Fibroblast of lung (primary cell): ENCODE data around the gene ECEL1. TPM values are rescaled to one million over a fixed set of nuclear protein-coding genes. Genes with fewer than 3 reads are reported as not detected.

ENCODE experiments used
- DNase-seq, 2 donors: peaks; one replicate each; pipeline versions ENCODE4 v3.0.0 to v3.0.0-alpha.2; 2010; ENCODE audit warnings: low read depth in 2 of 2
- H2AFZ ChIP-seq: 2 replicates; pipeline ENCODE4 v1.5.1; 2012; ENCODE audit warnings: low read length, control low read depth, inconsistent platforms
- H3K27ac ChIP-seq: 2 replicates; pipeline ENCODE4 v1.5.1; 2011; ENCODE audit warnings: low read length, control low read depth; ENCODE audit not compliant: insufficient read depth
- H3K27me3 ChIP-seq: 2 replicates; pipeline ENCODE4 v1.5.1; 2011; ENCODE audit warnings: mild to moderate bottlenecking, low read length; ENCODE audit not compliant: control insufficient read depth, insufficient read depth
- H3K36me3 ChIP-seq: 2 replicates; pipeline ENCODE4 v1.5.1; 2011; ENCODE audit warnings: low read length; ENCODE audit not compliant: control insufficient read depth, insufficient read depth
- H3K4me1 ChIP-seq: 2 replicates; pipeline ENCODE4 v1.5.1; 2011; ENCODE audit warnings: low read length; ENCODE audit not compliant: control insufficient read depth, insufficient read depth; ENCODE audit errors: extremely low read depth
- H3K4me2 ChIP-seq: 2 replicates; pipeline ENCODE4 v1.5.1; 2011; ENCODE audit warnings: low read length, control low read depth; ENCODE audit not compliant: insufficient read depth; ENCODE audit errors: extremely low read depth
- H3K4me3 ChIP-seq, 4 experiments: fragments of 200-600 bp in 1 of 4; sonication (generic) in 1 of 4; replicated peaks in 1 of 4; 2 replicates each; pipeline ENCODE4 v1.5.1; 2011 to 2016; ENCODE audit warnings: low read length in 4 of 4, low read depth in 3 of 4, mild to moderate bottlenecking in 3 of 4, control low read depth in 2 of 4, inconsistent platforms in 1 of 4, mixed read lengths in 1 of 4; ENCODE audit not compliant: insufficient read depth in 1 of 4; ENCODE audit errors: control extremely low read depth in 1 of 4
- H3K79me2 ChIP-seq: 2 replicates; pipeline ENCODE4 v1.5.1; 2012; ENCODE audit warnings: mild to moderate bottlenecking, low read length, inconsistent platforms; ENCODE audit not compliant: control insufficient read depth, insufficient read depth
- H3K9ac ChIP-seq: 2 replicates; pipeline ENCODE4 v1.5.1; 2011; ENCODE audit warnings: mild to moderate bottlenecking, low read length, control low read depth; ENCODE audit not compliant: insufficient read depth
- H3K9me3 ChIP-seq: 2 replicates; pipeline ENCODE4 v1.5.1; 2012; ENCODE audit warnings: low read depth, low read length; ENCODE audit not compliant: control insufficient read depth, insufficient read depth
- H4K20me1 ChIP-seq: 2 replicates; pipeline ENCODE4 v1.5.1; 2011; ENCODE audit warnings: low read length; ENCODE audit not compliant: control insufficient read depth, insufficient read depth; ENCODE audit errors: extremely low read depth
- EZH2 ChIP-seq: IDR thresholded peaks from 2 replicates; pipeline ENCODE4 v1.5.1; 2012; ENCODE audit warnings: low read length, control low read depth, mild to moderate bottlenecking; ENCODE audit errors: missing control alignments
- polyA plus RNA-seq, 2 donors: library from polyadenylated mRNA; depleted of rRNA in 1 of 2; stranded (reverse) in 1 of 2; unstranded in 1 of 2; fragments of >200 nt; gene quantifications; 2 replicates each; pipeline ENCODE4 v1.2.1, GENCODE V29; 2011 to 2012; ENCODE audit warnings: missing spikeins in 1 of 2
- total RNA-seq: library from RNA; depleted of rRNA; stranded (reverse); fragments of >200 nt; gene quantifications from 2 replicates; pipeline ENCODE4 v1.2.1, GENCODE V29; 2014
- TF ChIP-seq, protein P1 (sequence below), 2 donors: IDR thresholded peaks in 1 of 2; conservative IDR thresholded peaks in 1 of 2; 1 replicate in 1 of 2; 2 replicates in 1 of 2; pipeline ENCODE4 v1.5.1; 2011 to 2012; ENCODE audit warnings: low read length in 2 of 2, control low read depth in 1 of 2, inconsistent platforms in 1 of 2, low read depth in 1 of 2, mild to moderate bottlenecking in 1 of 2

The ECEL1 gene
- total and polyA plus RNA-seq, 2 donors (not counting 1 experiment from before 2014, with no cell fraction given): not detected

DNA sequence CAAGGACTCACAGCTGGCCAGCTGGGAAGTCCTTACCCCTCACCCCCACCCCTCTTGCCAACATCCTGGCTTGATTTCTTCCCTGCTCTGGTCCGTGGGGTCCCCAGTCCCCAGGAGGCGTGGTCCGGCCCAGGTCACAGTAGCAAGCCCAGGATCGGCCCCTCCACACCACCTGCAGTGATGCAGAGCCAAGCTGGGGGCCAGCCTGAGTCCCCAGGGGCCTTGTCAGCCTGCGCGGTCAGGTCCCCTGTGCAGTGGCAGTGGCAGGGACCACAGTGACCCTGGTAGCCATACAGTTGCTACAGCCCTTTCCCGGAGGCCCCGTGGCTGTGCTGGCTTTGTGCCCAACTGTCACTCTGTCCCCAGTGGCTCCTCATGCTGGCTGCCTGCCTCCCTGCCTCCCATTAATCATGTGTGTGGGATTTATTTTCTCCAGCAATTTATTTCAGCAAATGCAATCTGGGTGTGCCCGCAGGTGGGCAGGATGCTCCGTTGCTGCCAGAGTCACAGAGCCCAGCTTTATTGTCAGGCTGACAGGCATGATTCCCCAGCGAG, 23.8 kb upstream of the ECEL1 start:
- no peak for DNase-seq
- Histone ChIP-seq H3K4me2 (no peak overlapping the region), H3K9ac (no peak overlapping the region), H3K27me3 (peaks cover 3% of the 10 kb centered on the region), H3K27ac (no peak overlapping the region), H4K20me1 (no peaks in the 10 kb centered on the region), H3K79me2 (no peaks in the 10 kb centered on the region), H3K36me3 (no peaks in the 10 kb centered on the region), H2AFZ (no peak overlapping the region), H3K4me1 (no peaks in the 10 kb centered on the region), H3K4me3 (no peak overlapping the region), H3K9me3 (no peaks in the 10 kb centered on the region)
- TF ChIP-seq, protein P1, sequence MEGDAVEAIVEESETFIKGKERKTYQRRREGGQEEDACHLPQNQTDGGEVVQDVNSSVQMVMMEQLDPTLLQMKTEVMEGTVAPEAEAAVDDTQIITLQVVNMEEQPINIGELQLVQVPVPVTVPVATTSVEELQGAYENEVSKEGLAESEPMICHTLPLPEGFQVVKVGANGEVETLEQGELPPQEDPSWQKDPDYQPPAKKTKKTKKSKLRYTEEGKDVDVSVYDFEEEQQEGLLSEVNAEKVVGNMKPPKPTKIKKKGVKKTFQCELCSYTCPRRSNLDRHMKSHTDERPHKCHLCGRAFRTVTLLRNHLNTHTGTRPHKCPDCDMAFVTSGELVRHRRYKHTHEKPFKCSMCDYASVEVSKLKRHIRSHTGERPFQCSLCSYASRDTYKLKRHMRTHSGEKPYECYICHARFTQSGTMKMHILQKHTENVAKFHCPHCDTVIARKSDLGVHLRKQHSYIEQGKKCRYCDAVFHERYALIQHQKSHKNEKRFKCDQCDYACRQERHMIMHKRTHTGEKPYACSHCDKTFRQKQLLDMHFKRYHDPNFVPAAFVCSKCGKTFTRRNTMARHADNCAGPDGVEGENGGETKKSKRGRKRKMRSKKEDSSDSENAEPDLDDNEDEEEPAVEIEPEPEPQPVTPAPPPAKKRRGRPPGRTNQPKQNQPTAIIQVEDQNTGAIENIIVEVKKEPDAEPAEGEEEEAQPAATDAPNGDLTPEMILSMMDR (conservative IDR thresholded peaks at IDR 0.05 in 1 of 2, IDR thresholded peaks at IDR 0.05 in 1 of 2; ENCODE audit: low read depth in 1 of 2, low read length in 2 of 2): no peak
- TF ChIP-seq EZH2: no peak

DNA sequence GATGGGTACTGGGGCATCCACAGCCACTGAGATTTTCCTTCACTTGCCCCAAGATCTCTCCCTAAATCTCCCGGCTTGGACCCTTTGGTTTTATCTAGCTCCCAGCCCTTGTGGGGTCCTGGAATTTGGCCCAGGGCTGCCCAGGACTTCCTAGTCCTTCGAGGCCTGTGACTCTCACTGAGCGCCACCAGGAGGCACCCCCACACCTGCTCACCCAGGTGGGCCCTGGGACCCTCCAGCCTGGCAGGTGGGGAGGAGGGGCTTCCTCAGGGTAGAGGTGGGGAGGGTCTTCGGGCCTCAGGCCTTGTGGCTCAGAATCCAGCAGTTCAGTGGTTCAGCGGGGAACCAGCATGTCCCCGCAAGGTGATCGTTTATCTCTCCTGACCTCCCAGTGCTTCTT, 20.6 kb upstream of the ECEL1 start:
- Histone ChIP-seq H3K79me2 (no peaks in the 10 kb centered on the region), H3K27me3 (peaks cover 20% of the 10 kb centered on the region), H3K9ac (no peak overlapping the region), H3K9me3 (no peaks in the 10 kb centered on the region), H3K4me2 (no peak overlapping the region), H2AFZ (no peak overlapping the region), H3K4me1 (no peaks in the 10 kb centered on the region), H4K20me1 (no peaks in the 10 kb centered on the region), H3K36me3 (no peaks in the 10 kb centered on the region), H3K4me3 (no peak overlapping the region), H3K27ac (no peak overlapping the region)
- no peak for DNase-seq
- TF ChIP-seq, protein P1 (conservative IDR thresholded peaks at IDR 0.05 in 1 of 2, IDR thresholded peaks at IDR 0.05 in 1 of 2; ENCODE audit: low read depth in 1 of 2, low read length in 2 of 2): no peak
- TF ChIP-seq EZH2: no peak

DNA sequence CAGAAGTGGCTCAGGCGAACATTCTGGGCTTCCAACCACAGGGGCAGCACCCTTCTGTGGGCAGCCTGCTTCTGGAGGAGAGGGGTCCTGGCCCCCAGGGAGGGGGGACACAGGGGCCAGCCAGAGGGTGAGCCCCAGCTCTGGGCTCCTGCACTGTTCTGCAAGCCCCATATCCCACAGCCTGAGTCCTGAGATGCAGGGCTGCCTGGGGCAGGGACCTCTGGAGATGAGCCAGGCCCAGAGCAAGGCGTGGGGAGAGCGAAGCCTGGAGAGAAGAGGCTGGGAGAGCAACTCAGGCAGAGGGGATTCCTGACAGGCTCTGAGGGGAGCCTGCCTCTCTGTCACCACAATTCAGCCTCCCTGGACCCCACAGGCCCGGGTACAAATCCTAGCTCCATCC, 19.1 kb upstream of the ECEL1 start:
- Histone ChIP-seq H3K27me3 (peaks cover 21% of the 10 kb centered on the region), H3K4me3 (no peak overlapping the region), H3K4me2 (no peak overlapping the region), H3K9me3 (no peaks in the 10 kb centered on the region), H2AFZ (no peak overlapping the region), H3K4me1 (no peaks in the 10 kb centered on the region), H4K20me1 (no peaks in the 10 kb centered on the region), H3K36me3 (no peaks in the 10 kb centered on the region), H3K79me2 (no peaks in the 10 kb centered on the region), H3K9ac (no peak overlapping the region), H3K27ac (no peak overlapping the region)
- TF ChIP-seq, protein P1 (conservative IDR thresholded peaks at IDR 0.05 in 1 of 2, IDR thresholded peaks at IDR 0.05 in 1 of 2; ENCODE audit: low read depth in 1 of 2, low read length in 2 of 2): no peak
- no peak for TF ChIP-seq EZH2
- DNase-seq: no peak
